ENCODE measurements around the gene DCTN2. TPM values are rescaled to one million over a fixed set of nuclear protein-coding genes. Genes with fewer than 3 reads are reported as not detected.
A peak's percentile ranks its signal among the peaks of the same experiment; 100 is the strongest.
"Not testable (repeated sequence)": the region's sequence is repeated elsewhere in the genome, so short reads cannot be mapped to it uniquely, and the experiment has no call there.

DCTN2 gene
- polyA plus RNA-seq: 79.0 TPM

- H3K4me3 Mint-ChIP-seq: peak within 1 kb of the TSS; percentile 95 to 99 (median 97)
- no peaks in the 10 kb centered on the region for H3K36me3 Mint-ChIP-seq
- peak within 1 kb of the TSS; percentile 46 to 94 (median 89) for H3K27ac Mint-ChIP-seq
- H3K9me3 Mint-ChIP-seq: no peaks in the 10 kb centered on the region
- H3K27me3 Mint-ChIP-seq: peaks cover 3% of the 10 kb centered on the region
- peaks cover 16 to 31% (median 29%) of the 10 kb centered on the region in 3 donors for H3K4me1 Mint-ChIP-seq
Observed at GRCh38 chr12:57546438-57547287, at the start of gene DCTN2. DCTN2 (minus strand) TSS chr12:57547192; CDS start chr12:57547063, 129 bp downstream.

GRCh38 chr12:57593187-57593586 is 46.2 kb upstream of the DCTN2 start:
- no peaks in the 10 kb centered on the region for H3K9me3 Mint-ChIP-seq
- peaks cover 16 to 21% (median 20%) of the 10 kb centered on the region in 3 donors for H3K4me1 Mint-ChIP-seq
- H3K27me3 Mint-ChIP-seq: no peaks in the 10 kb centered on the region
- H3K4me3 Mint-ChIP-seq: peak overlapping the region in 1 of 4 donors; percentile 83
- peaks cover 10% of the 10 kb centered on the region for H3K36me3 Mint-ChIP-seq
- H3K27ac Mint-ChIP-seq: no peak overlapping the region

GRCh38 chr12:57592551-57593165 is 45.7 kb upstream of the DCTN2 start:
- H3K9me3 Mint-ChIP-seq: no peaks in the 10 kb centered on the region
- H3K27ac Mint-ChIP-seq: peak overlapping the region in 1 of 3 donors; percentile 76
- peaks cover 10% of the 10 kb centered on the region for H3K36me3 Mint-ChIP-seq
- H3K27me3 Mint-ChIP-seq: no peaks in the 10 kb centered on the region
- peaks cover 16 to 21% (median 20%) of the 10 kb centered on the region in 3 donors for H3K4me1 Mint-ChIP-seq
- peak overlapping the region; percentile 83 to 95 (median 90) for H3K4me3 Mint-ChIP-seq

DNA sequence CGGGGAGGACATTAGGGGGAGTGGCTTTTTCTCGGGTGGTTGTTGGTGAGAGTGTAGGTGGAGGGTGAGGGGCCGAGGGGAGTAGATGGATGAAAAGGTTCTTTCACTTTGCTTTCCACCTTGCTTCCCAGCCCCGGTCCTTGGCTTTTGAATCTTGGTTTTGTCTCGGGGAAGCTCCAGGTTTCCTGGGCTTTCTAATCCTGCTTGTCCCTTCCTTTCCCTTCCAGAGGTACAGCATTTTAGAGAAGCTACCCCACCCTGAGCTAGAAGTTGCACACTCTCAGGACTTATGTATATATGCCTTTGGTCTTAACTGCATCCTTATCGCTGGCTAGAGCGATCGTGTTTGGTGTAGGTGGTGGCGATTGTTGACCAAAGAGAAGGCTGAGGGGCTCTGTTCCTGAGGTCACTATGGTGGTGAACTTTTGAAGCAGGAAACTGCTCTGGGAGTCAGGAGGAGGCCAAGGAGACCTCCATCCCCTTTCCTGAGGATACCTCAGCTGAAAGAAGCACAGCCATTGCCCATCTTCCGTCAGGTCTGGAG is 44.9 kb upstream of the DCTN2 start:
- Mint-ChIP-seq H3K36me3 (peaks cover 10% of the 10 kb centered on the region), H3K27me3 (no peaks in the 10 kb centered on the region), H3K4me3 (peak overlapping the region; percentile 83 to 95 (median 90)), H3K27ac (peak overlapping the region in 1 of 3 donors; percentile 76), H3K4me1 (peaks cover 16 to 21% (median 20%) of the 10 kb centered on the region in 3 donors), H3K9me3 (no peaks in the 10 kb centered on the region)

DNA sequence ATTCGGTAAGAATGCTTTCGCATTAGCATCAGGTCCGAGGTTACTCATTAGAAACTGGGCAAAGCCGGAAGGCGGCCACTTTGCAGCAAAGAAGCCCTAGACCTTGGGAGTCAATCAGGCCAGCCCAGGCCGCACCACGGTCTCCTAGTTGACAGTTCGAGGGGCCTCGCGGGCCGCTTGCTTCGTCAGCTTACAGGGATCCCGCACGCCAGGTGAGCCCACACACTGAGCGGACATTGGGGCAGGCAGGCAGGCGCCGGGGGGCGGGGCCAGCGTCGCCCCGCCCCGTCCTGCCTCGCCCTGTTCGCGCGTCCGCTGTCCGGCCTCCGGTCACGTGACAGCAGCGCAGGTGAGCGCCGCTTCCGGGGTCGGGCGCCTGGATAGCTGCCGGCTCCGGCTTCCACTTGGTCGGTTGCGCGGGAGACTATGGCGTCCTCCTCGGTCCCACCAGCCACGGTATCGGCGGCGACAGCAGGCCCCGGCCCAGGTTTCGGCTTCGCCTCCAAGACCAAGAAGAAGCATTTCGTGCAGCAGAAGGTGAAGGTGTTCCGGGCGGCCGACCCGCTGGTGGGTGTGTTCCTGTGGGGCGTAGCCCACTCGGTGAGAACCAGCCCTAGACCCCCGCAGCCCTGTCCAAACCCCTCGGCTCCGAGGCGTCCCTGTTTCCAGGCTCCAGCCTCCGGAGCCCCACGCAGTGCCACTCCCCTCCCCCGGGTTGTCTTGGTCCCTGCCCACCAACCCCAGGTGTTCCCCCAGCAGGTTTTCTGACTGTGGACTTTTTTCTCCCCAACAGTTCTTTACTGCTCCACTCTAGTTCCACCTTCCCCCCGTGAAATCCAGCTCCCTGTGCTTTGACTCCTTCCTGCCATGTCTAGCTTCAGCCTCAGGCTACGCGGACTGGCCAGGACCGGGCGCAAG is 44.1 kb upstream of the DCTN2 start, which contains the start of gene PIP4K2C:
TSS of gene PIP4K2C (plus strand) at position 329 of the 918 bp plus-strand sequence. CDS start at position 427, 98 bp downstream.
- Mint-ChIP-seq H3K9me3 (no peaks in the 10 kb centered on the region), H3K36me3 (peaks cover 5% of the 10 kb centered on the region), H3K4me3 (peak within 1 kb of the TSS; percentile 83 to 95 (median 90)), H3K4me1 (peaks cover 16 to 21% (median 20%) of the 10 kb centered on the region in 3 donors), H3K27ac (peak within 1 kb of the TSS in 2 of 3 donors; percentile 76 to 89), H3K27me3 (no peaks in the 10 kb centered on the region)

DNA sequence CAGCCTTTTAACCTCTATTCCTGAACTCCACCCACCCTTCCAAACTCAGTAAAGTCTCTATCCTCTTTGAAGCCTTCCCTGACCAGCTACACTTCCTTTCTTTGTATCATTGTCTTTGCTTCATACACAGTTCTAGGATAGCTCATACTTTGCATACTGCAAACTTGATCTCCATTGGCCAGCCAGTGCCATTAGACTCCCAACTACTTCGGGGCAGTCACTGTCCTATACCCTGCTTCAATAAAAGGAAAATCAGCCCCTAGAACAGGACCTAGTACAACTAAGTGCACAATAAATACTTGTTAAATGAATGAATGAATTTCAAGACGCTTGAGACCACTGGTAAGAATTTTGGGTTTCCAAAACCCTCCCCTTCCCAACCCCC is 43.5 kb upstream of the DCTN2 start:
- peak overlapping the region in 2 of 3 donors; percentile 76 to 89 for H3K27ac Mint-ChIP-seq
- peak overlapping the region; percentile 83 to 95 (median 90) for H3K4me3 Mint-ChIP-seq
- no peaks in the 10 kb centered on the region for H3K9me3 Mint-ChIP-seq
- peaks cover 16 to 21% (median 20%) of the 10 kb centered on the region in 3 donors for H3K4me1 Mint-ChIP-seq
- no peaks in the 10 kb centered on the region for H3K27me3 Mint-ChIP-seq
- peaks cover 3% of the 10 kb centered on the region for H3K36me3 Mint-ChIP-seq

DNA sequence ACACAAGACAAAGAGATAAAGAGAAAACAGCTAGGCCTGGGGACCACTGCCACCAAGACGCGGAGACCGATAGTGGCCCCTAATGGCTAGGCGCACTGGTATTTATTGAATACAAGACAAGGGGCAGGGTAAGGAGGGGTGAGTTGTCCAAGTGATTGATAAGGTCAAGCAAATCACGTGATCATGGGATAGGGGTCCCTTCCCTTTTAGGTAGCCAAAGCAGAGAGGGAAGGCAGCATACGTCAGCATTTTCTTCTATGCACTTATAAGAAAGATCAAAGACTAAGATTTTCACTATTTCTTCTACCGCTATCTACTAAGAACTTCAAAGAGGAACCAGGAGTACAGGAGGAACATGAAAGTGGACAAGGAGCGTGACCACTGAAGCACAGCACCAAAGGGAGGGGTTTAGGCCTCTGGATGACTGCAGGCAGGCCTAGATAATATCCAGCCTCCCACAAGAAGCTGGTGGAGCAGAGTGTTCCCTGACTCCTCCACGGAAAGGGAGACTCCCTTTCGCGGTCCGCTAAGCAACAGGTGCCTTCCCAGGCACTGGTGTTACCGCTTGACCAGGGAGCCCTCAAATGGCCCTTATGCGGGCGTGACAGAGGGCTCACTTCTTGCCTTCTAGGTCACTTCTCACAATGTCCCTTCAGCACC is 42.1 kb upstream of the DCTN2 start:
- H3K9me3 Mint-ChIP-seq, H3K36me3 Mint-ChIP-seq, H3K27ac Mint-ChIP-seq, H3K27me3 Mint-ChIP-seq, H3K4me3 Mint-ChIP-seq: not testable (repeated sequence)
- peaks cover 16 to 21% (median 20%) of the 10 kb centered on the region in 3 donors for H3K4me1 Mint-ChIP-seq

- no peak overlapping the region for H3K4me3 Mint-ChIP-seq
- no peak overlapping the region for H3K27ac Mint-ChIP-seq
- no peaks in the 10 kb centered on the region for H3K9me3 Mint-ChIP-seq
- peaks cover 10 to 16% (median 10%) of the 10 kb centered on the region in 3 donors for H3K4me1 Mint-ChIP-seq
- peaks cover 15% of the 10 kb centered on the region for H3K27me3 Mint-ChIP-seq
- H3K36me3 Mint-ChIP-seq: no peaks in the 10 kb centered on the region
Observed at GRCh38 chr12:57586832-57587429, 39.9 kb upstream of the DCTN2 start.

DNA sequence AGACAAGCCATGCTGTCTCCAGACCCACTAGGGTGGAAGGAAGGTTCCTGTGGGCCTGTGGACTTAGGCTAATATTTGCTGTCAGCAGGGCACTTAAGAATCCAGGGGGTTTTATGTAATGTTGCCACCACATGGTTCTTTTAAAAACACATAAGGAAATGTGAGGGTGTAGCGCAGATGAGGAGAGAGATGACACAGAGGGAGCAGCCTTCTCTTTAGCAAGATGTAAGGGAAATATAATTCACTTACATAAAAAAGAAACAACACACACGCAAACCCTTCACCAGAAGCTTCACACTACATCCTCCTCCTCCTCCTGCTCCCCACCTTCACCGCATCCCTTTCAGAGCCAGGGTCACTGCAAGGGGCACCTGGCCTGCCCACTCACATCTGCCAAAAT is 39.1 kb upstream of the DCTN2 start:
- no peak overlapping the region for H3K27ac Mint-ChIP-seq
- peaks cover 7 to 11% (median 8%) of the 10 kb centered on the region in 3 donors for H3K4me1 Mint-ChIP-seq
- H3K36me3 Mint-ChIP-seq: no peaks in the 10 kb centered on the region
- H3K9me3 Mint-ChIP-seq: no peaks in the 10 kb centered on the region
- peaks cover 15% of the 10 kb centered on the region for H3K27me3 Mint-ChIP-seq
- H3K4me3 Mint-ChIP-seq: no peak overlapping the region

DNA sequence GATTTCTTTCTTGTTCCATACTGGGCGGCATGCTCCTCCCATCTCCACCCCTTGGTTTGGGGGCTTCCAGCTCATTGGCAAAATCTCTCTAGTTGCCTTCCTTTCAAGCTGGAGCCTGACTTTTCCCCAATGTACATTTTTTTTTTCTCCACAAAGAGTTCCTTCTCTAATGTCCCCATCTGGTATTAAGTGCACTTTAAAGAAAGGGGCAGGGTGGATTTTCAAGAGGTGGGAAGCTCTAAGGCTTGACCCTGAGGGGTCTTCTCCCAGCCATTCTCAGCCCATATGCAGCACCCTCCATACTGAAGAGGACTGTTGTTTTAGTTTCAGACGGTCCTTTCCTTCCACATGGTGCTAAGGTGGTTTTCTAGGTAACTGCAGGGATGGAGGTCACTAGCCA is 38.2 kb upstream of the DCTN2 start:
- Mint-ChIP-seq H3K4me1 (peaks cover 0 to 5% (median 2%) of the 10 kb centered on the region in 3 donors), H3K27ac (no peak overlapping the region), H3K36me3 (no peaks in the 10 kb centered on the region), H3K9me3 (no peaks in the 10 kb centered on the region), H3K4me3 (no peak overlapping the region), H3K27me3 (peaks cover 15% of the 10 kb centered on the region)

DNA sequence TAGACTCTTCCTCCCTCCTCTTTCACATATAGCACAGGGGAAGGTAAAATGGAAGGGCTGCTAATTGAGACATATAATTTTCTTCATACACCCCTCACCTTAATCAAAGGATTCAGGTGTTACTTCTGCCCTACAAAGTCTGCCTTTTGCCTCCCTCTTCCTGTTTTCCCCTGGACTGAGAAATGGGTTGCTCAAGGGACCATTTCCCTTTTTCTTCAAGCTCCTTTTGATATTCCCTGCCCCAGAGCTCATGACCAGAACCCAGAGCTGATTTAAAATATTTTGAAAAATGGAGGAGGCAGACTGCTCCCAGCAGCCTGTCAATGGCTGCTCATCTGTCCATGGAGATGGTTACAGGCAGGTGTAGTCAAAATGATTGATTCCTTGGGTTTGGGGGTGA is 37.7 kb upstream of the DCTN2 start:
- Mint-ChIP-seq H3K27me3 (peaks cover 15% of the 10 kb centered on the region), H3K4me3 (no peak overlapping the region), H3K4me1 (peaks cover 0 to 5% (median 2%) of the 10 kb centered on the region in 3 donors), H3K9me3 (no peaks in the 10 kb centered on the region), H3K27ac (no peak overlapping the region), H3K36me3 (no peaks in the 10 kb centered on the region)

DNA sequence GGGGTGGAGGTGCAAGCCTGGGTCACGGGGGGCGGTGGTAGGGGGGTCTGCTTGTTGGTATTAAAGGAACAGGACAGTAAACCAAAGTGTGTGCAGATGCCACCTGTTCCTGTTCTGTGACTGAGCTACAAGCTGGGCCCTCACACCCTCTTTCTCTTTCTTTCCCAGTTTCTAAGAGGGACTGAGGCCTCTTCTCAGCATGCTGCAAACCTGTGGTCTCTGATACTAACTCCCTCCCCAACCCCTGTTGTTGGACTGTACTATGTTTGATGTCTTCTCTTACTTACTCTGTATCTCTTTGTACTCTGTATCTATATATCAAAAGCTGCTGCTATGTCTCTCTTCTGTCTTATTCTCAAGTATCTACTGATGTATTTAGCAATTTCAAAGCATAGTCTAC is 37.1 kb upstream of the DCTN2 start:
- H3K27ac Mint-ChIP-seq: no peak overlapping the region
- H3K4me3 Mint-ChIP-seq: no peak overlapping the region
- peaks cover 15% of the 10 kb centered on the region for H3K27me3 Mint-ChIP-seq
- no peaks in the 10 kb centered on the region for H3K36me3 Mint-ChIP-seq
- peaks cover 0 to 5% (median 2%) of the 10 kb centered on the region in 3 donors for H3K4me1 Mint-ChIP-seq
- H3K9me3 Mint-ChIP-seq: no peaks in the 10 kb centered on the region

- no peak overlapping the region for H3K27ac Mint-ChIP-seq
- peaks cover 15% of the 10 kb centered on the region for H3K27me3 Mint-ChIP-seq
- H3K36me3 Mint-ChIP-seq: peaks cover 2% of the 10 kb centered on the region
- peaks cover 0 to 5% (median 2%) of the 10 kb centered on the region in 3 donors for H3K4me1 Mint-ChIP-seq
- H3K9me3 Mint-ChIP-seq: no peaks in the 10 kb centered on the region
- H3K4me3 Mint-ChIP-seq: peak overlapping the region in 2 of 4 donors; percentile 31 to 36
Observed at GRCh38 chr12:57583008-57583831, 36.2 kb upstream of the DCTN2 start.
